ENCODE results near the gene PLA2G4C.

Gene PLA2G4C

GRCh38 chr19:48053076-48053475 is 57.5 kb downstream of the PLA2G4C start:
- no peak for DNase-seq

DNA sequence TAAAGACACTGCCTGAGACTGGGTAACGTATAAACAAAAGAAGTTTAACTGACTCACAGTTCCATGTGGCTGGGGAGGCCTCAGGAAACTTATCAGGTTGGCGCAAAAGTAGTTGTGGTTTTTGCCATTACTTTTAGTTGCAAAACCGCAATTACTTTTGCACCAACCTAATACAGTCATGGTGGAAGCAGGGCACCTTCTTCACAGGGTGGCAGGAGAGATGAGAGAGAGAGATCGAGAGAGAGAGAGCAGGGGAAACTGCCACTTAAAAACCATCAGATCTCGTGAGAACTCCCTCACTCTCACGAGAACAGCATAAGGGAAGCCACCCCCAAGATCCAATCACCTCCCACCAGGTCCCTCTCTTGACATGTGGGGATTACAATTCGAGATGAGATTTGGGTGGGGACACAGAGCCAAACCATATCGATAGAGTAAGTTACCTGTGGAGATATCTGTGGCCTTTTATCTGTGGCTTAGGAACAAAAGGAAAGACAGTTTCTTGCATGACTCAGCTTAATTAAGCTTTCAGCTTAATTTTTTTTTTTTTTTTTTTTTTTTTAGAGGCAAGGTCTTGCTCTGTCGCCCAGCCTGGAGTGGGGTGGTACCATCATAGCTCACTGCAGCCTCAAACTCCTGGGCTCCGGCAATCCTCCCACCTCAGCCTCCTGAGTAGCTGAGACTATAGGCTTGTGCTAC is 59.1 kb downstream of the PLA2G4C start:
- DNase-seq: no peak

DNA sequence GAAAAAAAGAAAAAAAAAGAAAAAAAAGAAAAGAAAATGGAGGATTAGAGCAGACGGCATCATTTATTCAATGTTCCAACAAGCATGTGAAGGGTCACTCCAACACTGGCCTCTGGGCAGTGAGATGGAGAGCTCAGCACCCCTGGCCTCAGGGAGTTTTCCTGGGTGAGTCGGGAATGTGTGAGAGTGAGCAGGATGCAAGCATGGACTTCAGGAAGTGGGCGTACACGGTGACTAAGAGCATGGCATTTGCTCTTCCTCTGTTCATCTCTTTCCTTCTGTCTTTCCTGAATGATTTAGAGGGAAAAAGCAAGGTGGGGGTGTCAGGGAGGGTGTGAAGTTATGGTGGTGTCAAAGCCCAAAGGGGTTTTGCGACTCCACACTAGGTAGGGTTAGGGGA is 66.1 kb downstream of the PLA2G4C start:
- no peak for DNase-seq

GRCh38 chr19:48043675-48044258 is 66.8 kb downstream of the PLA2G4C start, which contains the start of gene CABP5:
CABP5 (minus strand) TSS chr19:48044079; CDS start chr19:48043922, 157 bp downstream.
- no peak for DNase-seq

- no peak for DNase-seq
These were observed 68.6 kb downstream of the PLA2G4C start for GRCh38 chr19:48041877-48042580.

DNA sequence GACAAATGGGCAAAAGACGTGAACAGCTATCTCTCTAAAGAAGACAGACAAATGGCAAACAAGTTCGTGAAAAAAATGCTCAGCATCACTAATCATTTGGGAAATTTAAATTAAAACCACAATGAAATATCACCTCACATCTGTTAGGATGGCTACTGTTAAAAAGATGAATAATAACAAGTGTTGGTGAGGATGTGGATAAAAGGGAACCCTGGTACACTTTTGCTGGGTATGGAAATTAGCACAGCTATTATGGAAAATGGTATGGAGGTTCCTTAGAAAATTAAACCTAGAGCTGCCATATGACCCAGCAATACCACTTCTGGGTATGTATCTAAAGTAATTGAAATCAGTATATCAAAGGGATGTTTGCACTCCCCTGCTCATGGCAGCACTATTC is 73.9 kb downstream of the PLA2G4C start:
- no peak for DNase-seq

- DNase-seq: no peak
These were observed 77.0 kb downstream of the PLA2G4C start for GRCh38 chr19:48033604-48034003.

DNA sequence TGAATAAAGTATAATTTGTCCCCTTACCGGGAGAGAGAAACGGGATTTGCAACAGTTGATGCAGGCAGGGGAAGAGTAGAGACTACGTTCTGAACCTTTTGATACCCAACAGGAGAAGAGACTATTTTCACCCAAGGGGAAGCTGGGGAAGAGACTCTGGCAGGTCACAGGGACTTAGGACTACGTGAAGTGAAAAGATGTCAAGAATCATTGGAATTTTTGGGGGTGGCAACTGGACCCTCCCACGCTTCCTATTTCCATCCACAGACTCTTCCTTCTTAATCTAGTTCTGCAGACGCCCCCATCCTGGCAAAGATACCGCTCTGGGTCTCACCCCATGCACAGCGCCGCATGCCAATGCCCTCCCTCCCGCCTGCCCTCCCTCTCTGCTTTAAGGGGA is 80.5 kb downstream of the PLA2G4C start:
- DNase-seq: no peak

GRCh38 chr19:48029431-48029830 is 81.2 kb downstream of the PLA2G4C start:
- no peak for DNase-seq

- no peak for DNase-seq
These were observed 85.1 kb downstream of the PLA2G4C start for GRCh38 chr19:48025480-48025879.

- no peak for DNase-seq
These were observed 87.1 kb downstream of the PLA2G4C start for GRCh38 chr19:48023518-48023917.

DNA sequence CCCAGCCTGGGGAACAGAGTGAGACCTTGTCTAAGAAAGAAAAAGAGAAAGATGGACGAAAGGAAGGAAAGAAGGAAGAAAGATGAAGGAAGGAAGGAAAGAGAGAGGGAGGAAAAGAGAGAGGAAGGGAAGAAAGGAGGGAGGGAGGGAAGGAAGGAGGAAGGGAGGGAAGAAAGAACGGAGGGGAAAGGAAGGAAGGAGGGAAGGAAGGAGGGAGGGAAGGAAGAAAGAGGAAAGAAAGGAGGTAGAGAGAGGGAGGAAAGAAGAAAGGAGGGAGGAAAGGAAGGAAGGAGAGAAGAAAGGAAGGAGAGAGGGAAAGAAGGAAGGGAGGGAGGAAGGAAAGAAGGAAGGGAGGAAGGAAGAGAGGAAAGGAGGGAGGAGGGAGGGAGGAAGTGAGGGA is 87.6 kb downstream of the PLA2G4C start:
- DNase-seq: no peak

- DNase-seq: no peak
These were observed 89.9 kb downstream of the PLA2G4C start for GRCh38 chr19:48020686-48021085.

DNA sequence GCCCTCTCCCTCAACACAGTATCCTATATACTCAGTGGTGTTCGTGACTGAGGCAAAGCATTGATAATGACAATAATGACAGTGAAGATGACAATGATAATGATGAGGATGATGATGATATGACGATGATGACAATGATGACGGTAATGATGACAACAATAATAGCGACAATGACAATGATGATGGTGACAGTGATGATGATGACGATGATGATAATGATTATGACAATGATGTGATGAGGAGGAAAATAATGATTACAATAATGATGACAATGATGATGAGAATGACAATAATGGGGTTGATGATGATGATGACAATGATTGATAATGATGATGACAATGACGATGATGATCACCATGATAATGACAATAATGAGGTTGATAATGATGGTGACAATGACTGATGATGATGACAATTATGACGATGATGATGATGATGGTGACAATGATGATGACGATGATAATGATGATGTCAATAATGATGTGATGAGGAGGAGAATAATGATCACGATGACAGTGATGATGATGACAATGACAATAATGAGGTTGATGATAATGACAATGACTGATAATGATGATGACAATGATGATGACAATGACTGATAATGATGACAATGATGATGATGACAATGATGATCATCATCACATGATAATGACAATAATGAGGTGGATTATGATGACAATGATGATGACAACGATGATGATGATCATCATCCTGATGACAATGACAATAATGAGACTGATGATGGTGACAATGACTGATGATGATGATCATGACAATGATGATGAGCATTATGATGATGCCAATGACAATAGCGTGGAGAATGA is 99.5 kb downstream of the PLA2G4C start:
- DNase-seq: no peak

DNA sequence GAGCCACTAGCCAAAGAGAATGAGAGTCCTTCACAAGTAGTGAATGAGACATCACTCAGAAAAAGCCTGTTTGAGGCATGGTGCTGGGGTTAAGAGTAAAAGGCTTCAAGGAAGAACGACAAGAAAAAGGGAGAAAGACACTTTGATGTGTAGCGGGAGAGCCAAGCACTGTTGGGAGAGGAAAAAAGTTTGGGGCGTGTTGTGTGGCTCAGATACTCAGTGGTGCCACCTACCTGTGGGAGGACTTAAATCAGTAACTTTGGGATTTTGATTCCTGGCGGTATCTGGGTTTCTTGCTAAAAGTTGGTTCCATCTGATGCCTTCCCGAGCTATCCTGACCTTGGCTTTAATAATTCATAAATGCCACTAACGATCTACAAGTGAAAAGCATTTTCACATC is 103.9 kb downstream of the PLA2G4C start:
- peak; percentile 2 to 21 for DNase-seq

DNA sequence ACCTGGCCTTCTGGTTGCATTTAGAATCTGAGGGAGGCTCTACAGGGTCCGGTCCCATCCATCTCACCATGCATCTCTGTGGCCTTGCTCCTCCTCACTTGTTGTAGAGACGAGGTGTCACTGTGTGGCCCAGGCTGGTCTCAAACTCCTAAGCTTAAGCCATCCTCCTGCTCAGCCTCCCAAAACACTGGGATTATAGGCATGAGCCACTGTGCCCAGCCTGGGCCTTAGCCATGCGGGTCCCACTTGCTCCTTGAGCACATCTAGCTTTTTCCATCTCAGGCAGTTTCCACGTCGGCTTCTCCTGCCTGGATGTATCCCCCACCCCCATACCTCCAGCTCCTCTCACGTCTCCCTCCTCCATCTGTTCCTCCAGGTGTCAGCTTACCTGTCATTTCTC is 106.4 kb downstream of the PLA2G4C start:
- DNase-seq: no peak

DNA sequence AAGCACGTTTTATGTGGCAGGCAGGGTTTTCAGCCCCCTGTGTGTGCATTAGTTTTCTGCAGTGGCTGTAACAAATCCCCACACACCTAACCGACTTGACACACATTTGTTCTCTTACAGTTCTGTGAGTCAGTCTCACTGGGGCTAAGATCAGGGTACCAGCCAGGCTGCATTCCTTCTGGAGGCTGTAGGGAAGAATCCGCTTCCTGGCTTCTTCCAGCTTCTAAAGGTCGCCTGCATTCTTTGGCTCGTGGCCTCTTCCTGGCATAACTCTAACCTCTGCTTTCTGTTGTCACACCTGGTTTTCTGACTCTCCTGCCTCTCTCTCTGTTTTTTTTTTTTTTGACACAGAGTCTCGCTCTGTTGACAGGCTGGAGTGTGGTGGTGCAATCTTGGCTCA is 109.8 kb downstream of the PLA2G4C start:
- DNase-seq: no peak

GRCh38 chr19:47998800-47999199 is 111.8 kb downstream of the PLA2G4C start:
- no peak for DNase-seq

Data from SHP77 (cell line).